Keratinocyte (primary cell): ENCODE data around the gene ZFX.

Experiments used
- EZH2 ChIP-seq: IDR thresholded peaks from one replicate; pipeline ENCODE4 v1.6.1; 2012; ENCODE audit warnings: inconsistent platforms, mild to moderate bottlenecking, low read length, moderate library complexity
- TF ChIP-seq, protein P1 (sequence below), 3 experiments: IDR thresholded peaks in 1 of 3; conservative IDR thresholded peaks in 1 of 3; optimal IDR thresholded peaks in 1 of 3; 2 replicates in 2 of 3; 3 replicates in 1 of 3; pipeline versions ENCODE3 to v1.5.1; 2011; ENCODE audit warnings: low read length in 3 of 3, mild to moderate bottlenecking in 3 of 3, moderate library complexity in 2 of 3, control low read depth in 1 of 3, inconsistent platforms in 1 of 3; ENCODE audit not compliant: insufficient read depth in 2 of 3; ENCODE audit errors: extremely low read depth in 1 of 3

DNA sequence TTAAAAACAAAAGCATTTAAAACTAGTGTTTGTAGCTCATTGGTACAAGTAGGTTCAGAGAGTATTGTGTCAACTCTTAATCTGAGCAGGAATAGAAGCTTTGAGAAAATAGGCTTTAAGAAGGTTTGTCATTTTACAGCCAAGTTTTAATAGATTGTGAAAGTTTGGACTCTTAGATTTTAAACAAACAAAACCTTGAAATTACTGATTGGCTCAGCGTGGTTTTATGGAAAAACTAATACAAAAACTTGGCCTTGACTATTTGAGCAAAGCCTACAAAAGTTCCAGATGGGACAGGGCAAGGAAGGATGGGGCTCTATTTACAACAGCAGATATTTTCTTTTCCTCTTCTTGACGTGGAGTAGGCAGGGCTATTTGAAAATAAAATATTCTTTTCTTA is 16.5 kb downstream of the ZFX start:
- TF ChIP-seq, protein P1, sequence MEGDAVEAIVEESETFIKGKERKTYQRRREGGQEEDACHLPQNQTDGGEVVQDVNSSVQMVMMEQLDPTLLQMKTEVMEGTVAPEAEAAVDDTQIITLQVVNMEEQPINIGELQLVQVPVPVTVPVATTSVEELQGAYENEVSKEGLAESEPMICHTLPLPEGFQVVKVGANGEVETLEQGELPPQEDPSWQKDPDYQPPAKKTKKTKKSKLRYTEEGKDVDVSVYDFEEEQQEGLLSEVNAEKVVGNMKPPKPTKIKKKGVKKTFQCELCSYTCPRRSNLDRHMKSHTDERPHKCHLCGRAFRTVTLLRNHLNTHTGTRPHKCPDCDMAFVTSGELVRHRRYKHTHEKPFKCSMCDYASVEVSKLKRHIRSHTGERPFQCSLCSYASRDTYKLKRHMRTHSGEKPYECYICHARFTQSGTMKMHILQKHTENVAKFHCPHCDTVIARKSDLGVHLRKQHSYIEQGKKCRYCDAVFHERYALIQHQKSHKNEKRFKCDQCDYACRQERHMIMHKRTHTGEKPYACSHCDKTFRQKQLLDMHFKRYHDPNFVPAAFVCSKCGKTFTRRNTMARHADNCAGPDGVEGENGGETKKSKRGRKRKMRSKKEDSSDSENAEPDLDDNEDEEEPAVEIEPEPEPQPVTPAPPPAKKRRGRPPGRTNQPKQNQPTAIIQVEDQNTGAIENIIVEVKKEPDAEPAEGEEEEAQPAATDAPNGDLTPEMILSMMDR (optimal IDR thresholded peaks at IDR 0.05 in 1 of 3, IDR thresholded peaks at IDR 0.05 in 1 of 3, conservative IDR thresholded peaks at IDR 0.05 in 1 of 3; ENCODE audit: extremely low read depth in 1 of 3, insufficient read depth in 2 of 3, low read length in 3 of 3), result no peak
- TF ChIP-seq EZH2, result no peak
